HG02981 (cell line): ENCODE data around the gene DNAJC5.
"Not testable (repeated sequence)": the region's sequence is repeated elsewhere in the genome, so short reads cannot be mapped to it uniquely, and the experiment has no call there.

Source experiments
- ATAC-seq: cut with Tn5 transposase; IDR thresholded peaks from one replicate; pipeline ENCODE4 v1.9.1; 2021; ENCODE audit warnings: mild to moderate bottlenecking, moderate library complexity; ENCODE audit not compliant: unreplicated experiment

The DNAJC5 gene, protein sequence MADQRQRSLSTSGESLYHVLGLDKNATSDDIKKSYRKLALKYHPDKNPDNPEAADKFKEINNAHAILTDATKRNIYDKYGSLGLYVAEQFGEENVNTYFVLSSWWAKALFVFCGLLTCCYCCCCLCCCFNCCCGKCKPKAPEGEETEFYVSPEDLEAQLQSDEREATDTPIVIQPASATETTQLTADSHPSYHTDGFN

DNA sequence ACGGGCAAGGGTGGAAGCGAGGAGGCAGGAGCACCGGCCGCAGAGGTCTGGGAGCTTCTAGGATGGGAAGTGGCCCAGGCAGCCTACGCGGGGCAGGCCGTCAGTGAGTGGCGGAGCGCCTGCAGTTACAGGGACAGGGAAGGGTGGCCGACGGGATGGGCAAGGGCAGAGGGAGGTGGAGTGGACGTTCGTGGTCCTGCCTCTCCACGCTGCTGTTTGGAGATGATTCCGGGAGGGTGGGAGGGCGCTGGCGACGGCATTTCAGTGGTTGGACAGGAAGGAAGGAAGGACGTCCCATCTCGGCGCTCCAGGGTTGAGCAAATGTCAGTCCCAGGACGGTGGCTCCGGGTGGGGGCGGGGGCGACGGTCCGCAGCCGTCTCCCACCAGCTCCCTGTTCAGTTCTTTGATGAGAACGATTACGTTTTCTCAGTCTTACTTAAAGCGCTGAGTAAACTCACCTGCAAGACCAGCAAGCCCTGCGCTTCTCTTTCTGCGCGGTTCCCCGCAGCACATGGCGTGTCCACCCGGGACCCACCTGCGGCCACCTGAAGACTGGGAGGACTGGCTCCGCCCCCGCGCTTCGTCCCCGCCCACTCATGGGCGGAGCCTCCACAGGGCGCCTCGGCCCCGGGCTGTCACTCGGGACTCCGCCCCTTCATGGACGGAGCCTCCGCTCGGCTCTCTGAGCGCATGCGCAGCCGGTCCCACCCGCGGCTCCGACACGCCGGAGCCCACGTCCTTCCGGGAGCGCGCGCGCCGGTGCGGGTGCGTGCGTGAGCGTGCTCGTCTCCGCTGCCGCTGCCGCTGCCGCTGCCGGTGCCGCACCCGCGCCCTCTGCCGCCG is at the start of gene DNAJC5:
TSS of gene DNAJC5 (plus strand) at position 769 of the 844 bp plus-strand sequence. CDS start 33,220 bp downstream, outside the sequence.
- peak; percentile 87 for ATAC-seq

DNA sequence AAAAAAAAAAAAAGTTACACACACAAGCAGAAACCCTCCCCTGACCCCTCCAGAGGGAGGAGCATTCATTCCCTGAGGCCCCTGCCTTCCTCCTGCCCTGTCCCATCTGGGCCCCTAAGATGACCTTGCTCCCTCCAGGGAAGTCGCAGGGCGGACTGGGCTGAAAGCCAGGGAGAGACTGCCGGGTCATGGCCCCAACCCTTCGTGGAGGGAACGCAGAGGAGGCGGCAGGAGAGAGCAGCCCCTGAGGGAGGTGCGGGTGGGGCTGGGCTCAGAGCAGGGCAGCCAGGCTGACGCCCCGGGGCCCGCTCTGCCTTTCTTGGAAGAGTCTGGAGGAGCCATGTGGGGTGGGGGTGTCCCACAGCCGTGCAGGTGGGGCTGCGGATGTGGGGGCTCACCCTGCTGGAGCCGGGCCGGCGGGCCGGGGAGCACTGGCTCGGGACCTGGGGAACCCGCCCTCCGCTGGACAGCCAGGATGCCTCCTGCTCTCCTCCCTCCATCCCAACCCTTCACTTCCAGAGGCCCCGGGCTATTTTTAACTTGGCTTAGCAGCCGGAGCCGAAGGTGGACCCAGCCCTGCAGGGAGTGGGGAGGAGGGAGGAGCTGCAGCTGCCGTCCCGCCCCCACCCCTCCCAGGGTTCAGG is 48.7 kb upstream of the DNAJC5 start:
- ATAC-seq = no peak

DNA sequence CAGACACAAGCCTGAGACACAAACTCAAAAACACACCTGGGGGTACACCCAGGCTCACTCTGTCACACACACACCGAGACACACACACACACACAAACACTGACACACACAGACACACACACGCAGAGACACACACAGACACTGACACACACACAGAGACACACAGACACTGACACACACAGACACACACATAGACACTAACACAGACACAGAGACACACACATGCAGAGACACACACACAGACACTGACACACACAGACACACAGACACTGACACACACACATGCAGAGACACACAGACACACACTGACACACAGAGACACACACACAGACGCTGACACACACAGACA is 48.1 kb upstream of the DNAJC5 start:
- no peak for ATAC-seq

DNA sequence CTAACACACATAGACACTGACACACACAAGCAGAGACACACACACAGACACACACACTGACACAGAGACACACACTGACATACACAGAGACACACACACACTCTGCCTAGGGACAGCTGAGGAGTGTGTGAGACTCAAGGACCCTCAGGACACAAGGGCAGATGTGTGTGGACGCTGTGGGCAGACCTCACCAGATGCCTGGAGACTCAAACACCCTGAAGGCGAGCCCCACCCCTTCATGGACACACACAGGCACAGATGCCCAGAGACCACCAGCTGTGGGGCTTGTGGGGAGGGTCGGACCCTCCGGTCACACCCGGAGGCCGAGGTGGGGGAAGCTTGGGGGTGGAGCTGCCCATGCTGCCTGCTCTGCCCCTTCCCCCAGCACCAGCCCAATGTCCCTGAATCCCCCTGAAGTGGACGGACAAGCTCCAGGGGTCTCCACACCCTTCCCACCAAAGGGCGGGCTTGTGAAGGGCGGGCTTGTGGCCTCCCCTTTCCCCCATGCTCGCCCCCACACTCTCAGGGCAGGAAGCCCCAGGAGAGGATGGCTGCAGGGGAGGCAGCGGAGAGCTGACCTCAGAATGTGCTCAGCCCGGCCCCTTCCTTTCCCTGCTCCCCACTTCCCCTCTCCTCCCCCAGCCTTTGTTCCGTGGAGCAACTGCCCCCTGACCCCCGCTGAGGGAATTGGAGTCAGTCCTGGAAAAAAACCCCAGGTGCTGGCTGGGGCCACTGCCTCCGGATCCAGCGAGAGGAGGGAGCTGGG is 47.5 kb upstream of the DNAJC5 start:
- ATAC-seq = no peak

DNA sequence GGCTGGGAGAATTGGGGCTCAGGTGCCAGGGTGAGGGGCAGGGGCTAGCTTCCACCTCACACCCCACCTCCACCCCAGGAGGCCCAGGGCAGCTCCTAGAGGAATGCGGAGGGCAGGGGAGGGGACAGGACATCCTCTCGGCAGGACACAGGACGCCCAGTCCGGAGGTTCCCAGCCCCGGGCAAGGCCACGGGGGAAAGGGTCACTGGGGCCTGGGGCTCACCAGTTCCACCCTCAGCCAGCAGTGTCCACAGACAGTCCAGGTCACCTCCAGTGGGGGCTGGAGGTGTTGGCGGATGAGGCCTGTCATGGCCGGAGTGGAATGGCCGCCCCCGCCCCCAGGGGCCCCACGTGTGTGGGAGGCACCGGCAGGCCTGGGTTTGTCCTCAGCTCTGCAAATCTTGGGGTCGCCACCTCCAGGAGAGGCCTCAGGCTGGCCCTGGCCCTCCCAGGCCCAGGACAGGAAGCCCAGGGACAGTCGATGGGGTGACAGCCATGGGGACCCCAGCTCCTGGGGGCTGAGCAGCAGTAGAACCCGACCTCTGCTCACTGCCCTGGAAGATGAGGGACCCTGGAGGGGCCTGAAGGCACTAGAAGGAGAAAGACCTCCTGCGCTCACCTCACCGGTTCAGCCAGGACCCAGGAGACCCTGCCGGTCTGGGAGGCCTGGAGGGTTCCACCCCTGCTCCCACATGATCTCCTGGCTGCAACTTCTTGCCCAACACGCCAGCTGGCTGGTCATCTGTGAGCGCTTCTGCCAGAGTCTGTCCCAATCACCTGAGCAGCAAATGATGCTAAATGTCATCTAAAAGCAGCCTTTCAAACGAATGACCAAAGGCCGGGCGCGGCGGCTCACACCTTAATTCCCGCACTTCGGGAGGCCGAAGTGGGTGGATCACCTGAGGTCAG is 46.7 kb upstream of the DNAJC5 start:
- ATAC-seq = no peak

DNA sequence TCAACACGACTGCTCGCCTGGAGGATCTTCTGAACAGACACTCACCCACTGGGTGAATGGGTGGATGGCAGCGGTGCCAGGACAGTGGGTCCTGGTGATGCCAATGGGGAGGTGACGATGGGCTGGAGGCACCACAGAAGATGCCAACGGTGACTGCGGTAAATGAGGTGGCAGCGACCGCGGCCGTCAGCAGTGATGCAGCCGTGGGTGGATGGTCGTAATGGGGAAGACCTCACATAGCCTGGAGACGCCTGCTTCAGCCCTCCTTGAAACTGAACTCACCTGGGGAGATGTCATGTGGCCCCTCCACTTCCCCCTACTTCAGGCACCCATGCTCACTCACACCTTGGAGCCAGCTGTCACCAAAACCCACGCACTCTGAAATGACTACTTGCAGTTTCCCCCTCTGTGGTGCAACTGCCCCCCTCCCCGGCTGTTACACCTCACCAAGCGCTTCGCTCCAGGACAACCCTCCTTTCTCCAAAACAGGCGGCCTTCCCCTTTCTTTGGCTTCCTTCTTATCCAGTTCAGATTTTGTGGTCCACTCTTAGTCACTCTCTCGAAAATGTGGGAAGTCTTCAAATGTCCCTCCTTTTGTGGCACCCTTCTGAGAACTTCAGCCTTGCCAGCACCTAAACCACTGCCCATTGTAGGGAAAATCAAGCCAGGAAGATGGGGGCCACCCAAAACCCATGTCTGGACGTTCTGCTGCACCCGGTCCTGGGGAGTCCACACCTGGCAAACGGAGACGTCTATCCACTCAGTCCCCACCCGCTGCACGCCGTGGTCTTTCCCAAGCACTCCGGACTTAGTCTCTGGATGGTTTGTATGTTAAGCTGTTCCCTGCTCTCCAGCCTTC is 44.0 kb upstream of the DNAJC5 start:
- ATAC-seq = peak; percentile 74

DNA sequence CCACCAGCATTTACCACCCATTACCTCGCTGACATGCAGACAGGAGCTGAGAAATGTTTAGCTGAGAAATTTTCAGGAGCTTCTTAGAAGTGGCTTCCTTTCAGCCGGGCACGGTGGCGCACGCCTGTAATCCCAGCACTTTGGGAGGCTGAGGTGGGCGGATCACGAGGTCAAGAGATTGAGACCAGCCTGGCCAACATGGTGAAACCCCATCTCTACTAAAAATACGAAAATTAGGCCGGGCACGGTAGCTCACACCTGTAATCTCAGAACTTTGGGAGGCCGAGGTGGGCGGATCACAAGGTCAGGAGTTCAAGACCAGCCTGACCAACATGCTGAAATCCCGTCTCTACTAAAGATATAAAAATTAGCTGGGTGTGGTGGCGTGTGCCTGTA is 43.4 kb upstream of the DNAJC5 start:
- ATAC-seq = not testable (repeated sequence)

DNA sequence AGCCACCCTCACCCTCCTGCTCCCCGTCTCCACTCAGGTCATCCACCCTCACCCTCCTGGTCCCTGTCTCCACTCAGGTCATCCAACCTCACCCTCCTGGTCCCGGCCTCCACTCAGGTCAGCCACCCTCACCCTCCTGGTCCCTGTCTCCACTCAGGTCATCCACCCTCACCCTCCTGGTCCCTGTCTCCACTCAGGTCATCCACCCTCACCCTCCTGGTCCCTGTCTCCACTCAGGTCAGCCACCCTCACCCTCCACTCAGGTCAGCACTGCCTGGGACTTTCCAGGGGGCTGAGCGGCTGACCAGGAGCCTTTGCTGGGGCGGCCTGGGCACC is 41.2 kb upstream of the DNAJC5 start:
- ATAC-seq = not testable (repeated sequence)

DNA sequence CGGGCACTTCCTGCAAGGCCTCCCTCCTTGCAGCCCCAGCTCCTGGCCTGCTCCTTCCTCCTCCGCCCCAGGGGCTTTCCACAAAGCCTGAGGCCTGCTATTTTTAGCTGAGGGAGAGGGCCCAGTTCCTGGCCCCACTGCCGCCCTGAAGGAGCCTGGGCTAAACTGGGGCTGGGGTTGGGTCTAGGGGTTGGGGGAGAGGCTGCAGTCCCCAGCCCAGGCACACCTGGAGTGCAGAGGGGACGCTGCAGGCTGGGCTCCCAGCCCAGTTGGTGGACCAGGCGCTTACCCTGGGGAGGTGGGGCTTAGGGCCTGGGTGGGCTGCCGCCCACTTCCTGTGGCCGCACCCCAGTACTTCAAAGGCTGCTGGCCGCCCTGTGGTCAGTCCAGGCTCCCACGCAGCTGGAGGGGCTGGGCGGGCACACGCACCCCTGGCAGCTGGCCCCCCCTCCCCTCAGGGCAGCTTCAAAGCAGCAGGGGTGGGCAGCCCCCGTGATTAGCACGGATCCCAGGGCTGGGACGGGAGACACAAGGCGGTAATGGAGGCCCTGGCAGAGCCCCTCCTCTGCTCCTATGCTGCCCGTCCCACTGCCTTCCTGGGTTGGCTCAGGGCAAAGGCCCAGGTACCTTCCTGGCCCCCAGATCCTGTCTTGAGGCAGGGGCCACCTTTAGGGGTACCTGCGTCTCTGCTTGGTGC is 40.7 kb upstream of the DNAJC5 start:
- no peak for ATAC-seq

DNA sequence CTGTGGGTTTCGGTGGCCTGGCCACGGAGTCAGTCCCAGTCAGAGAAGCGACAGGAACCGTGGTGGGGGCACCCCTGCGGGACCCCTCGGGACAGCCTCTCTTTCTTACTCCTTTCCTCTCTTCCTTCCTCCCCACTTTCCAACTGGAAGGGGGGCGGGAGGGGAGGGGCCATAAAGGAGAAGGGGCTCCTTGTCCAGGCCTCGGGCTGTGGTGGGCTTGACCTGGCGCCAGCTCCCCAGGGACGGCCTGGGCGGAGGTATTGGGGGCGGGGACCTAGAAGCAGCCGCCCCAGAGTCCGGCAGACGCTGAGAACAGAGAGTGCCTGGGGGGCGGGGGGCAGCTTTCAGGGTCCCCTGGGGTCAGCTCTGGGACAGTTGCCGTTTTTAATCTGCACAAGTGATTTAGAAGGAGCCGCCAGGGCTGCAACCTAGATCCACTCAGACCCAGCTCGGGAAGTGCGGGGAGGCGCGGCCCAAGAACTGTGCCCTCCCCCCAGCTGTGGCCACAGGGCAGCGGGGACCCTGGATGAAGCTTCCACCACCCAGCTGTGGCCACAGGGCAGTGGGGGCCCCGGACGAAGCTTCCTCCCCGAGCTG is 40.1 kb upstream of the DNAJC5 start:
- ATAC-seq = no peak

DNA sequence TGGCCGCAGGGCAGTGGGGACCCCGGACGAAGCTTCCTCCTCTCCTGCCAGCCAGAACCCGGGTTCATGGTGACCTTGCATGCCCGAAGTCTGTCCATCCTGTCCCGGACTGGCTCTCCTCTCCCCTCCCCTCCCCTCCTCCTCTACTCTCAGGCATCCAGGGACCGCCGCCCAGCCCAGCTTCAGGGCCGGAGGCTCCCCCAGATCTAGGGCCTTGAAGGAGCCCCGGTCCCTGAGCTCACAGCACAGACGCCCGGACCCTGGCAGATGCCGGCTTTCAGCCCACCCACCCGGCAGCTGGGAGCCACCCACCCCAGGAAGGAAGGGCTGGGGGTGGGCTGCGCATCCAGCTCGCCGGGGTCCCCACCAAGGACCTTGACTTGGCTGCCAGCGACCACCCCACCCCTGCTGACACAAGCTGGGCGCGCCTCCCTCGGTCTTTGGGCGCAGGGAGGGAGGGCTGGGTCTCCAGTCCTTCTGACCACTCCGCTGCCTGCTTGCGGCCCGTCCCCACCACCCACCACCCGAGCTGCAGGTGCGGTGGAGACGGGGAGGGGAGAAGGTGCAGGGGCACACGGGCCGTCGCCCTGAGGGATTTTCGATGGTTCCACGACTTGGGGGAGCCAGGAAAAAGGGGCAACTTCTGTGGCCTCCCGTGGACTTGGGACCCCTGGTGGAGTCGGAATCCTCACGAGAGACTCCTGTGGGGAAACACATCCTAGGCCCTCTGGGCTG is 39.4 kb upstream of the DNAJC5 start:
- no peak for ATAC-seq

DNA sequence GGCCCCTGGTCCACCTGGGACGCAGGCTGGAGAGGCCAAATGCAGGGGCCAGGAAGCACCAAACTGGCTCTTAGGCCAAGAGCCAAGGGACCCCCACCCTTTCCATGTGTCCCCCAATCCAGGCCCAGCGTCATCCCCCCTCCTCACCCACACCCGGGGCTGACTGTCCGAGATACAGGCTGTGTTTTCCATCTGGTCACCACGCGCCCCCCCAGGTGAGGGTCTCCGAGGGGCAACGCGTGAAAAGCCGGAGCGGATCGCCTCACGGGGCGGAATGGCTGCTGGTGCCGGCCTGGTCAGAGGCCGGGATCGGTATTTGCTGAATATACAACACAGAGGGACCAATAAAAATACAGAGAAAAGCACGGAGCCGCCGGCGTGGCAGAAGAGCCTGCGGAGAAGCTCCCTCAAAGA is 38.8 kb upstream of the DNAJC5 start:
- ATAC-seq = no peak

DNA sequence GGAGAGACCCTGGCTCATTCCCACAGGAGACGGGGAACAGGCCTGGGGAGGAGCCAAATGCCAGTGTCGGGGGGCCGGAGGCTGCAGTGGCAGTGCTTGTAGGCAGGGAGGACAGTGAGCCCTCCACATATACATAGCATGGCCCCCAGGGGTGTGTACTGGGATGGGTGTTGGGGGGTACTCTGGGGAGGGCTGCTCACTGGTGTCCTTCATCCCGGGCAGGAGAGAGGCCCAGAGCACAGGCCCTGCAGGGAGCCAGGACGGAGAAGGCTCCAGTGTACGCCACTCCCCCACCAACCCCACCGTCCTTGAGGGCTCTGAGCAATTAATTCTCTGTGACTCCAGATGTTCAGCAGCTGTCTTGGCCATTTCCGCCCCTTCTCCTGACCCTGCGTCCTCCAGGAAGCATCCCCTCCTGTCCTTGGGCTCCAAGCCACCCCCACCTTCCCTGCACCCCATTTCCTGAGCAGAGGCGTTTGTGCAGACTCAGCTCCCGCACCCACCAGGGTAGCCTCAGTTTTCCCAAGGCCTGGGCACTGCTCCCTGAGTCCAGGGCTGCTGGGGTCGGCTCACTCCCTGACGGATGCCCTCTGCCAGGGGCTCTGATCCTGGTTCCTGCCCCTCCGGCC is 37.0 kb upstream of the DNAJC5 start:
- no peak for ATAC-seq

DNA sequence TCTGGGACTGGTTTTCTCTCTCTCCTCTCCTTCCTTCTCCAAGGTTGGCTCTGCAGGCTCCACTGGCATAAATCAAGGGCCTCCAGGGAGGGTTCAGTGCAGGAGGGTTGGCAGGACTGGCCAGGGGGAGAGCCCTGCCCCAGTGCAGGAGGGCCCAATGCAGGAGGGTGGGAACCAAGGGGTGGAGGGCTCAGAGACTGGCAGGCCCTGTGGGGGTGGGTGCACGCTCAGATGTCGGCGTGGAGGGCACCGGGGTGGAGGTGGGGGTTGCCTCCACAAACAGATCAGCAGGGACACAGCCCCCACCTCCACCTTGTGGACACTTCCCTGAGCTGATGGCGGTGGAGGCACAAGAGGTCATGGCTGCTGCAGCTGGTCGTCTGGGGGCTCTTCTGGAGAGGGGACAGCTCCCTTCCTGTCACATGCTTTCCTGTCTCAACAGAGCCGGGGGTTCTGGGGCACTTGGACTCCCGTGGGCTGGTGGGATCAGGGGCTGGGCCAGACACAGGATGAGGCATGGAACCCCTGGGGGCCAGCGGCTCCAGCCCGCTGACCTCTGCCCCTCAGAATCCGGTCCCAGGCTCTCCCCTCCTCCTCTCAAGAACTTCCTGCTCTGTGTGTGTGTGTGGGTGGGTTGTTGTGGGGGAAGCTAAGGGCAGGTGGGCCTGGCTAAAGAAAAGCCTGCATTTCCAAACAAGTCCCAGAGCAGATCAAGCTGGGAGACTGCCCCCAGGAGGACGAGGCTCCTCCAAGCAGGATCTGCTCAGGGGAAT is 36.3 kb upstream of the DNAJC5 start:
- ATAC-seq = no peak

DNA sequence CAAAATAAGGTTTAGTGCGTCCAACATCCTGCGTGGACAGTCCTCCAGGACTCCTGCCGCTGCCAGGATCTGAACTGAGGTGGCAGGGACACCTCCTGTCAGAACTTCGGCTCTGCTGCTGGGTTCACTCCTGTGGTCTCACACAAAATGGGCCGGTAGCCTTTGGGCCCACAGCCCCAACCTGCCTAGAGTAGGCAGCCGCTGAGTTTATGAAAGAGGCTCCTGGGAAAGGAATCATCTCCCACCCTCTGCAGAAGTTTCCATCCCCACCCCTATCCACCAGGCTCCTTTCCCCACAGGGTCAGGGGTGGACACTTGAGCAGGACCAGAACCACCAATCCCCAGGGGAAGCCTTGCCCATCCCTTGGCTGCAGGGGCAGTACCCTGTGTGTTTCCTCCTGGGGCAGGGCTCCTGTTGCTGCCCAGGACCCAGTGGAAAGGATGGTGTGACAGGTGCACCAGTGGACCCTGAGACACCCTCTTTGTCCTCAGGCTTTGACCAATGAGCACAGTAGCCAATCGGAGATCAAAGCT is 35.7 kb upstream of the DNAJC5 start:
- ATAC-seq = no peak

DNA sequence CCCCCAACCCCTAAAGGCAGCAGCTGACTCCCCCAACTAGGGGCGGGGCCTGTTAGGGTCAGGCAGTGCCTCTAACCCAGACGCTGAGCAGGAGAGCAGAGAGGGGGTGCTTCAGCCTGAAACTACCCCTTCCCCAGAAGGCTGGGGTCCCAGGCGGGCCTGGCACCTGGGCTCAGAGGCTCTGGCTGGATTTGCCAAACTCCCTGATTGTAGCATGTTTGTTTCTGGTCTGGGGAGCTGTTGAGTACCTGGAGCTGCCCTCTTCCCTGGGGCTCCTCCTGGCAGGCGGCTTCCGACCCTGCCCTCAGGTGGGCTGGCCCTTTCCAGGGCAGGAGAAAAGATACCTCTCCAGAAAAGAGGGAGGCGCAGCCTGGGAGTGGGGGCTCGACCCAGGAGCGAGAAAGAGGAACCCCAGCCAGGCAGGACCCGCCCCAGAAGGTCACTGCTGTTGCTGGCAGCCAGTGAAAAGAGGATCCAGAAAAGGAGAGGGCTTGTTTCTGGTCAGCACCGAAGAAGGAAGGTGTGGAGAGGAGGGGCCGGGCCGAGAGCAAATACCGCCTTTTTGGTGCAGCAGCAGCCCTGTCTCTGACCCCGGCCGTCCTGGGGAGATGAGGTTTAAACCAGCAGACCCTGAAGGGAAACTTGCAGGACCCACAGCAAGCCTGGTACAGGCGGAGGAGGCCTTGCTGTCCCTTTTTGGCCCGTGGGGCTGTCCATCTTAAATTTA is 34.4 kb upstream of the DNAJC5 start:
- ATAC-seq = no peak
